Measurements from ENCODE around the gene VAV2. TPM values are rescaled to one million over a fixed set of nuclear protein-coding genes. Genes with fewer than 3 reads are reported as not detected.

The VAV2 gene
- total RNA-seq, 1 experiment from 2014 or later, result 10.3 TPM

- peak; percentile 29 for DNase-seq (ENCODE audit: low read depth)
Measured at GRCh38 chr9:133875131-133875530, 117.0 kb downstream of the VAV2 start.

DNA sequence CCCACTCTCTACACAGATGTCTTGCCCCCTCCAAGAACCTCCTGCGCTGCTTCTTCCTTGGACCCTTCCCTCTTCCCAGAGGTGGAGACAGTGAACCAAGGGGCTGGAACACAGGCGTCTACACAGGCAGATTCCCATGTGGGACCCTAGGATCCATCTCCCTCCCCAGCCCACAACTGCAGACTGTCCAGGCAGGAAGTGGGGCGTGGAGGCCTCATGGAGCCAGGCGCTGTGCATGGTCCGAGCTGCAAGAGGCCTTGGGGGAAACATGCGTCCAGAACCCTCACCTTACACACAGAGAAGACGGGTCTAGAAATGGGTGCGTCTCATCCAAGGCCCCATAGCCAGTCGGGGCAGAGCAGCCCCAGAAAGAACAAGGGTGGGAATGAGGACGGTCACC is 117.5 kb downstream of the VAV2 start:
- no peak for DNase-seq (ENCODE audit: low read depth)

DNA sequence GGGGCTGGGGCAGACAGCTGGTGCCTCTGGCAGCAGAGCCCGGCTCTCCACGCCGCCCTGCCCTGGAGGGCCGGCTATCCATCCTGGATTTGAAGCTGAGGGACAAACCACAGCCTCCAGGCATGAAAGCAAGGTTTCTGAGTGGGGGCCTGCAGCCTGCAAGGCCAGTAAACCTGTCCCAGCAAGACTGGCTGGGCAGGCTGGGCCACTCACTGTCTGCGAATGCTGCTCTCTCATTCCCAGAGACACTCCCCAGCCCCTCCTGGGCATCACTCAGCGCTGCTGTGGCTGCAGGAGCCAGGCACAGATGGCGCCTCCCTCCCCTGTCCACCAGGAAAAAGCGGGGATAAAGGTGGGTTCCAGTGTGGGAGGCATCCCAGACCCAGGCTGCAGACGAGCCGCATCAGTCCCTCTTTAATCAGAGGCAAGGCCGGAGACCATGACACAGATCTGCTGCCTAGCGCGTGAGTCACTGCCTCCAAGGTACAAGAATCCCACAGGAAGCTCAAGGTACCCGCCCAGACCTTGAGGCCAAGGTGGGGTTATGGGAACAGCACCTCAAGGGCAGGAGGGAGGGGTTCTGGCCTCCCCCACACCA is 118.0 kb downstream of the VAV2 start:
- peak; percentile 97 for DNase-seq (ENCODE audit: low read depth)

DNA sequence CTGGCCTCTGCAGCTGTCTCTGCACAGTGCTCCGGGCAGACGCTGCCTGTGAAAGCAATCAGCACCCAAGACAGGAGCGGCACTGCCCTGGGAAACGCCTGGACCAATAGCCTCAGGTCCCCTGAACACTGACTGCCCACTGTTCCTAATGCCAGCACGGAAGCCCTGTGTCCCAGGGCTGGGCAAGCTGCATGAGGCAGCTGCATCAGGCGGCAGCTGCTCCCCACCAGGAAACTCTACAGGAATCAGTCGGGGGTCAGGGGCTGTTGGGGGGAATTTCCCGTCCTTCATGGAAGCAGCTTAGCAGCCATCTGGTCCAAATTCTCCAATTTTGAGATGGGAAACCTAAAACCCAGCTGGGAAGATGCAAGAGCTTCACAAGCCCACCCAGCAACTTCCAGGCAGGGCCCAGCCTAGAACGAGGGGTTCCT is 118.6 kb downstream of the VAV2 start:
- DNase-seq (ENCODE audit: low read depth), result peak; percentile 80

DNA sequence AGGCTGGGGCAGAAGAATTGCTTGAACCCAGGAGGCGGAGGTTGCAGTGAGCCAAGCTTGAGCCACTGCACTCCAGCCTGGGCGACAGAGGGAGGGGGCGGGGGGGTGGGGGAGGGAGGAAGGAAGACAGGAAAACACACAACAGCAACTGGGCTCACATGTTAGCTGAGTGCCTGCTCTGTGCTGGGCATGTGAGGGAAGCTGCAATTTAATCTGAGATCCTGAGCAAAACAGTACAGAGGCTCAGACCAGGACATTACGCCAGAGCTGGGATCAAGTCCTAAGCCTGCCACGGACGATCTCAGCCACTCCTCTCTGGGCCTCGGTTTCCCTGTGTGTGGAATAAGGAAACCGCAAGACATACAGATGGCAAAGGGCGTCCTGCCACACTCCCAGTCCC is 119.1 kb downstream of the VAV2 start:
- DNase-seq (ENCODE audit: low read depth), result no peak

- no peak for DNase-seq (ENCODE audit: low read depth)
Measured at GRCh38 chr9:133870598-133871595, 121.2 kb downstream of the VAV2 start.

DNA sequence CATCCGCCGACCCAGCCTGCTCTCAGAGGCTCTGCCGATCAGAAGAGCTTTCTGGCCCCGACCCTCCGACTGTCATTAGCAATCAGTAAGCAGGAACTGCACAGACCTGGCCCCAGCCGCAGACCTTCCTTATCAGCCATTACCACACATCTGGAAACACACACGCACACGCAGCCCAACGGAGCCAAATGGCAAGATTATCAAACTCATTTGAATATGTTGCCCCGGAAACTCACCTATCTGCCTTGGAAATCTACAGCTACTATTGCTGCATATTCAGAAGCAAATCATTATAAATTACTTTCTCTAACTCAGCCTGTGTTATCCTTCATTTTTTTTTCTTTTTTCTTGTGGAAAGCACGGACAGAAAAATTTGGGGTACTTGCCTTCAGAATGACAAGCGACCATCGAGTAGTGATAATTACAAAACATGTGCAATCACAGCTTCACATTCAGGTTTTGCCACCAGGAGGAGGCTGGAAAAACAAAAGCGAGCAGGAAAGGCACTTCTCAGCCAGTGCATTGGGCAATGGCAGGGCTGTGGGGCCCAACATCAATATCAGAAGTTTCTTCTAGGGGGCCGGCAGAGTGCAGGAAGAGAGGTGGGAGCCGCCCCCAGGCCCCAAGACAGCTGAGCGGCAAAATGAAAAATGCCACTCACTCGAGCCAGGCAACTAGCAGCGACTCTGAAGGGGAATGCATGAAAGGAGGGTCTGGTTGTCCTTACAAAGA is 122.3 kb downstream of the VAV2 start:
- no peak for DNase-seq (ENCODE audit: low read depth)

DNA sequence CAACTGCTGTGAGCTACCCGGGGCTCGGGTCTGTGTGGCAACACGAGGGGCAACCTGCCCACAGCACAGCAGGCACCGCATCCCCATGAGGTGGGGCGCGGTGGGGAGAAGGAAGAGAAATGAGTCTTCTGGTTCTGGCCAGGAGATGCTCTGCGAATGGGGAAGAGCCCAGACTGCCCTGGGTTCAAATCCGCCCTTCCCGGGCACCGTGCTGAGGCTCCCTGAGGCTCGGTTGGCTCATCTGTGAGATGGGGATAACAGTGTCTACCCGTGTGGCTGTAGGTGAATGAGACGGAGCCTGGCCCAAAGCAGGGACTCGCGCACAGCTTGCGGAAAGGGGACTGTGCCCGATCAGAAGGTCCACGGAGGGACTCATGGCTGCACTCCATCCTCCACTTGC is 123.9 kb downstream of the VAV2 start:
- DNase-seq (ENCODE audit: low read depth), result no peak

DNA sequence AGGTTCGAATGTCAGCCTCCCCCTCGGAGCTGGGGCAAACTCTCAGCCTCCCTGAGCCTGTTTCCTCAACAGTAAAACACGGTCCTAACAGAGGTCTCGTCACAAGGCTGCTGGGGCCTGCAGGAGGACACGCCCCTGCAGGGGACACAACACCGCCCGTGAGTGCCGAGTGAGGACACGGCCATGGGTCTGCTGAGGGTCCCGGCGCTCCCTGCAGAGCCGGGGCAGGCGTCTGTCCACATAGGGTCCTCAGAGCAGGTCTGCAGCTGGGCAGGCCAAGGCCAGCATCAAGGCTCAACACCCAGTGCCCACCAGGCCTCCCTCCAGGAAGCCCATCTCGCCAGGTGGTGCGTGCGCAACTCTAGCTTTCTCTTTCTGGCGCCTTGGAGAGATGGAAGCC is 125.2 kb downstream of the VAV2 start:
- DNase-seq (ENCODE audit: low read depth), result no peak

DNA sequence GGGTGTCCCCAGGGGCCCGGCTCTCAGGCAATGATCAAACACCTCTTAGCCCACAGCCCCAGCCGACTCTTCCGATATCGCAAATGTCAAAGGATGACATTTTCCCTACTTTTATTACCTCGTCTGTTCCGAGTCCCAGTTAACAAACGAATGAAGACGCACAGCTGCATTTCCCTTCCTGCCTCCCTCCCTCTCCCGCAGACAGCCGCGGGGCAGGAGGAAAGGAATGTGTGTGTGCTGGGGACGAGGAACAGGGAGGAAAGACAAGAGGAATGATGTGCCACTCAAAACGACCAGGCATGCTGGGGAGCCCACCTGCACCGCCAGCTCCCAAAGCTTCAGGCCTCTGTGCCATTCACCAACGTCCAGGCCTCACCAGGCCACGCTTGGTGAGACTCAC is 128.1 kb downstream of the VAV2 start:
- DNase-seq (ENCODE audit: low read depth), result peak; percentile 68

DNA sequence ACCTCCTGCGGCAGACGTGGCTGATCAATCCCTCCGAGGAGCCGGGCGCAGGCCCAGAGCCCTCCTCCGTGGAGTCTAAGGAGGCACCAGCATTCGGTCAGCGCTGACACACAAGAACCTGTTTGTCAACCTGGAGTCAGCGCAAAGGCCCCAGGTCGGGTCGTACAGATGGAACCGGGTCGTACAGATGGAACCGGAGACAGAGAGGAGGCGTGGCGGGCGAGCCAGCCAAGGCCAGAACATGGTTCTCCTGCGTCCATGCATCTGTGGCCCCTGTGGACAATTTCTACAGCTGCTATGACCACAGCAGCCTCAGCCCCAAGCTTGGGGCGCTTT is 128.9 kb downstream of the VAV2 start:
- DNase-seq (ENCODE audit: low read depth), result no peak

- no peak for DNase-seq (ENCODE audit: low read depth)
Measured at GRCh38 chr9:133862585-133863256, 129.4 kb downstream of the VAV2 start.

DNA sequence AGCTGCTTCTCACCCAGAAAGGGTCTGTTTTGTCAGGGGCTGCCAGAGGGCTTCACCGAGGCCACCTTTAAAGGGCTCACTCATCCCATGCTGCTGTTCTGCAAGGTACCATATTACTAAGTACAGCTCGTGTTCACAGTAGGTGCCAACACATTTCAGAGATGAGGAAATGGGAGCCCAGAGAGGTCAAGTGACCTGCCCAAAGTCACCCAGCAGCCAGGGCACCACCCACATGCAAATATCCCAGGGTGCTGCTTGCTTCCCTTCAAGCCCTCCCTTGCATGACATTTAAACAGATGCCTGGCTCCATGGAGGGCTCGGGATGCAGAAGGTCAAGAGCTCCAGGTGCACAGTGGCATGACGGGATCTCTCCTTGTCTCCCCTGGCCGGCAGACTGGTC is 130.4 kb downstream of the VAV2 start:
- DNase-seq (ENCODE audit: low read depth), result no peak

GRCh38 chr9:133861086-133861485 is 131.0 kb downstream of the VAV2 start:
- no peak for DNase-seq (ENCODE audit: low read depth)

- no peak for DNase-seq (ENCODE audit: low read depth)
Measured at GRCh38 chr9:133858771-133859170, 133.4 kb downstream of the VAV2 start.

GRCh38 chr9:133857639-133858038 is 134.5 kb downstream of the VAV2 start:
- DNase-seq (ENCODE audit: low read depth), result no peak

- DNase-seq (ENCODE audit: low read depth), result no peak
Measured at GRCh38 chr9:133856798-133857197, 135.3 kb downstream of the VAV2 start.

DNA sequence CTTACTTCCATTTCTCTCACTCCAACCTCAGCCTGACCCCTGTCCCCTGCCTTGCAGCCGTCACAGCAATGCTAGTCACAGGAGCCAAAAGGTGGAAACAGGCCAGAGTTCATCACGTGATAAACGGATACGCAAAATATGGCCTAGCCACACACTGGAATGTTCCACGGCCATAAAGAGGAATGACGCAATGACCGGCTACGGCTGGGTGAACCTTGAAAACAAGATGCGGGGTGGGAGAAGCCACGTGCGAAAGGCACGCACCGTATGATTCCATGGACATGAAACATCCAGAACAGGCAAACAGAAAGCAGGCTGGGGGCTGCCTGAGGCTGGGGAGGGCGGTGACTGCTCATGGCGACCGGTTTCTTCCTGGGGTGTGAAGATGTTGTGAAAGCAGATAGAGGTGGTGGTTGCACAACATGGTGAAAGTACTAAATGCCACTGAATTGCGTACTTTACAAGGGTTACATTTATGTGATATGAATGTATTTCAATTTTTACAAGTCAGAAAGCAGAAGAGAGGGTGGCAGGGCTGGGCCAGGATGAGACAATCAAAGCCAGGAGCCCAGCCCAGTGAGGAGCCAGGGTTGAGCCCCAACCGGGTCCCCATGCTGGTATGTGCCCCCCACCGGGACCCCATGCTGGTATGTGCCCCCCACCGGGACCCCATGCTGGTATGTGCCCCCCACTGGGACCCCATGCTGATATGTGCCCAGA is 136.2 kb downstream of the VAV2 start:
- DNase-seq (ENCODE audit: low read depth), result peak; percentile 93

GRCh38 chr9:133855371-133855770 is 136.8 kb downstream of the VAV2 start:
- no peak for DNase-seq (ENCODE audit: low read depth)

- DNase-seq (ENCODE audit: low read depth), result no peak
Measured at GRCh38 chr9:133854765-133855164, 137.4 kb downstream of the VAV2 start.

DNA sequence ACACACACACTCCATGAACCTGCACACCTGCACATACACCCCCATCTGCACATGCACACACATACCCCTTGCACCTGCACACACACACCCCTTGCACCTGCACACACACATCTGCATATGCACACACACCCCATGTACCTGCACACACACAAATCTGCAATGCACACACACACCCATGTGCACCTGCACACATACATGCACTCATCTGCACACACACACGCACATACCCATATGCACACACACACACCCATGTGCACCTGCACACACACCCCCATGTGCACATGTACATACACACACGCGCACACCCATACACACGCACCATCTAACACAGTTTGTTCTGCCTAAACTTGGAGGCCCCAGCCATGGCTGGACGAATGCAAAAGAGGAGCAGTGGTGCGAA is 138.1 kb downstream of the VAV2 start:
- no peak for DNase-seq (ENCODE audit: low read depth)

Measured in RPMI7951 (cell line).